ENCODE data around the gene DNAJB9. TPM values are rescaled to one million over a fixed set of nuclear protein-coding genes. Genes with fewer than 3 reads are reported as not detected.

The DNAJB9 gene
- total and polyA plus RNA-seq, 9 of the 15 experiments (the other 6 are each of a cell fraction or from before 2014, with no cell fraction given): 4.3 to 34.2 (median 9.6) TPM

GRCh38 chr7:108575156-108575555 lies 5.5 kb downstream of the DNAJB9 start:
- Histone ChIP-seq H3K9me1 (ENCODE audit: control insufficient read depth, insufficient read depth, low read length) (no peaks in the 10 kb centered on the region), H3K27me3 (ENCODE audit: control insufficient read depth in 2 of 2, insufficient read depth in 2 of 2, low read length in 2 of 2) (no peaks in the 10 kb centered on the region), H3K4me1 (replicated peaks in 1 of 2; ENCODE audit: control insufficient read depth in 2 of 2, insufficient read depth in 2 of 2, low read length in 2 of 2) (peaks cover 1 to 13% of the 10 kb centered on the region in 2 experiments; a peak in 3 of 5 replicates), H3K79me2 (ENCODE audit: control insufficient read depth, insufficient read depth, low read length) (peaks cover 39% of the 10 kb centered on the region), H2AFZ (ENCODE audit: low read depth, low read length) (no peak overlapping the region), H3K9me3 (replicated peaks; ENCODE audit: control insufficient read depth, insufficient read depth, low read depth, low read length) (peaks cover 6% of the 10 kb centered on the region; the same call in 1 of the 2 replicates), H3K27ac (ENCODE audit: extremely low read depth, low read depth, low read length) (no peak overlapping the region), H3K4me3 (no peak overlapping the region), H3K4me2 (ENCODE audit: insufficient read depth, low read length) (no peak overlapping the region), H3K36me3 (ENCODE audit: control insufficient read depth, insufficient read depth, low read length) (peaks cover 38% of the 10 kb centered on the region), H3K9ac (ENCODE audit: insufficient read depth in 1 of 2, low read depth in 2 of 2, low read length in 2 of 2) (no peak overlapping the region), H4K20me1 (replicated peaks; ENCODE audit: control insufficient read depth, insufficient read depth, low read length) (no peaks in the 10 kb centered on the region)
- BruUV-seq (replicated peaks): no TSS peak
- FAIRE-seq: no peak
- ATAC-seq: 0 out of 3 replicates have a peak, but pooled peaks have one; percentile 1
- DNase-seq (ENCODE audit: extremely low read depth in 1 of 4, low spot score in 3 of 4): no peak
- POLR2A ChIA-PET: interaction anchor here (1.0 to 3.6 kb wide), 4 partner anchors 10 to 18 kb away, joined by 3 to 16 read pairs (median 6); no protein-coding TSS in a partner anchor
- in situ Hi-C loops (cut with MboI): no loop called here
- intact Hi-C loops (cut with micrococcal nuclease): no loop called here
- CTCF ChIA-PET (ENCODE audit: low intra/inter-chr PET ratio): no interaction called here
- 74% methylated on average over 2 of the region's 2 CpGs for WGBS (ENCODE audit: insufficient coverage, low coverage, missing lambda C conversion rate)
- peak; percentile 16 for TF ChIP-seq NFYB (IDR thresholded peaks at IDR 0.05; ENCODE audit: extremely low read depth, insufficient read length)
- no peak for TF ChIP-seq MNT (conservative IDR thresholded peaks at IDR 0.05)
- no peak for TF ChIP-seq TSHZ1 (CRISPR knock-in tag; IDR thresholded peaks at IDR 0.05)
- TF ChIP-seq CTBP1 (IDR thresholded peaks at IDR 0.05; ENCODE audit: borderline replicate concordance): no peak
- TF ChIP-seq PTTG1 (tag; IDR thresholded peaks at IDR 0.05; ENCODE audit: low read depth): no peak
- no peak for TF ChIP-seq TAF7 (tag; IDR thresholded peaks at IDR 0.05)
- TF ChIP-seq RBM15 (IDR thresholded peaks at IDR 0.05; ENCODE audit: insufficient read depth, low read length): no peak
- TF ChIP-seq ZNF324 (CRISPR knock-in tag; IDR thresholded peaks at IDR 0.05): no peak
- no peak for TF ChIP-seq PATZ1 (CRISPR knock-in tag; IDR thresholded peaks at IDR 0.05; ENCODE audit: borderline replicate concordance)
- TF ChIP-seq AFF1 (IDR thresholded peaks at IDR 0.05; ENCODE audit: low read depth in 1 of 2, partially characterized antibody in 2 of 2): no peak

Measured in K562 (cell line).